H1 (cell line): ENCODE results near the gene CBX4. TPM values are rescaled to one million over a fixed set of nuclear protein-coding genes. Genes with fewer than 3 reads are reported as not detected.

ENCODE experiments used
- CTCF ChIA-PET: fragments of 300-600 bp; sonication (Branson Sonifier 250); formaldehyde crosslinking; loops from one replicate; lab custom pipeline; 2021; ENCODE audit not compliant: partially characterized antibody; lab: Charles Lee
- POLR2A ChIA-PET: fragments of 300-600 bp; sonication (Branson Sonifier 250); formaldehyde crosslinking; loops from one replicate; lab custom pipeline; 2021; ENCODE audit warnings: inconsistent platforms; ENCODE audit not compliant: partially characterized antibody; lab: Charles Lee
- DNase-seq, 2 experiments: peaks; one replicate each; pipeline versions ENCODE4 v3.0.0 to v3.0.0-alpha.2; 2010 to 2022; ENCODE audit warnings: low spot score in 2 of 2, low read depth in 1 of 2, mixed read lengths in 1 of 2
- FAIRE-seq: peaks from 2 replicates; lab custom pipeline; 2011; peaks lifted over from hg19 to GRCh38; lab: Jason Lieb, UNC
- H2AFZ ChIP-seq: 2 replicates; pipeline ENCODE4 v1.8.1; 2012; ENCODE audit warnings: low read length, inconsistent platforms
- H2AK5ac ChIP-seq: 2 replicates; pipeline ENCODE4 v1.6.1; 2013; ENCODE audit warnings: low read depth, low read length
- H2BK120ac ChIP-seq: replicated peaks from 2 replicates; pipeline ENCODE3; 2013; ENCODE audit warnings: low read depth, low read length, inconsistent platforms
- H2BK12ac ChIP-seq: 2 replicates; pipeline ENCODE4 v1.6.1; 2013; ENCODE audit warnings: low read depth, low read length
- H2BK15ac ChIP-seq: 2 replicates; pipeline ENCODE4 v1.6.1; 2013; ENCODE audit warnings: low read length
- H2BK20ac ChIP-seq: 2 replicates; pipeline ENCODE4 v1.6.1; 2013; ENCODE audit warnings: low read length
- H2BK5ac ChIP-seq: 2 replicates; pipeline ENCODE4 v1.6.1; 2013; ENCODE audit warnings: low read depth, low read length
- H3K14ac ChIP-seq: 2 replicates; pipeline ENCODE4 v1.6.1; 2013; ENCODE audit warnings: inconsistent platforms; ENCODE audit not compliant: insufficient read length
- H3K18ac ChIP-seq: 2 replicates; pipeline ENCODE4 v1.6.1; 2013; ENCODE audit warnings: low read length; ENCODE audit errors: extremely low read depth
- H3K23ac ChIP-seq: 2 replicates; pipeline ENCODE4 v1.6.1; 2013; ENCODE audit warnings: inconsistent platforms; ENCODE audit not compliant: insufficient read length
- H3K23me2 ChIP-seq: 2 replicates; pipeline ENCODE4 v1.6.1; 2013; ENCODE audit warnings: low read depth, low read length
- H3K27ac ChIP-seq: 2 replicates; pipeline ENCODE4 v1.6.1; 2011; ENCODE audit warnings: low read depth, low read length, inconsistent platforms
- H3K27me3 ChIP-seq, 4 experiments: replicated peaks in 1 of 4; 1 replicate in 1 of 4; 2 replicates in 3 of 4; pipeline versions ENCODE4 v1.6.1 to v1.8.1; 2011 to 2013; ENCODE audit warnings: low read length in 3 of 4, mild to moderate bottlenecking in 3 of 4, inconsistent platforms in 2 of 4, mixed read lengths in 2 of 4, moderate library complexity in 1 of 4; ENCODE audit not compliant: control insufficient read depth in 3 of 4, insufficient read depth in 3 of 4; ENCODE audit errors: extremely low read depth in 1 of 4
- H3K36me3 ChIP-seq, 4 experiments: 2 replicates each; pipeline versions ENCODE4 v1.6.1 to v1.8.1; 2011 to 2013; ENCODE audit warnings: mild to moderate bottlenecking in 4 of 4, low read length in 3 of 4, moderate library complexity in 2 of 4, control low read depth in 1 of 4, inconsistent platforms in 1 of 4; ENCODE audit not compliant: insufficient read depth in 4 of 4, control insufficient read depth in 2 of 4
- H3K4ac ChIP-seq: replicated peaks from 2 replicates; pipeline ENCODE3; 2013; ENCODE audit warnings: low read length, low read depth, mixed read lengths, inconsistent platforms; ENCODE audit not compliant: insufficient read length
- H3K4me1 ChIP-seq, 4 experiments: replicated peaks in 1 of 4; 1 replicate in 1 of 4; 2 replicates in 3 of 4; pipeline versions ENCODE4 v1.6.1 to v1.8.1; 2011 to 2013; ENCODE audit warnings: low read length in 3 of 4, inconsistent platforms in 2 of 4, mixed read lengths in 1 of 4; ENCODE audit not compliant: insufficient read depth in 4 of 4, control insufficient read depth in 3 of 4
- H3K4me2 ChIP-seq, 2 experiments: 2 replicates each; pipeline versions ENCODE4 v1.6.1 to v1.8.1; 2011 to 2013; ENCODE audit warnings: low read depth in 2 of 2, low read length in 2 of 2, control low read depth in 1 of 2, inconsistent platforms in 1 of 2, mild to moderate bottlenecking in 1 of 2; ENCODE audit not compliant: insufficient read depth in 1 of 2
- H3K4me3 ChIP-seq, 4 experiments: fragments of 200-600, 300-600 bp in 1 of 4; sonication (generic), shearing (Covaris generic), sonication (Bioruptor Twin) in 1 of 4; 2 replicates each; pipeline versions ENCODE4 v1.5.1 to v1.8.1; 2011 to 2016; ENCODE audit warnings: low read length in 4 of 4, low read depth in 3 of 4, control low read depth in 2 of 4, inconsistent platforms in 2 of 4, mild to moderate bottlenecking in 2 of 4, mixed read lengths in 1 of 4, moderate library complexity in 1 of 4; ENCODE audit not compliant: insufficient read depth in 2 of 4; ENCODE audit errors: extremely low read depth in 1 of 4
- H3K56ac ChIP-seq: replicated peaks from 2 replicates; pipeline ENCODE3; 2013; ENCODE audit warnings: low read depth, mild to moderate bottlenecking, mixed read lengths, low read length, inconsistent platforms; ENCODE audit not compliant: insufficient read length
- H3K79me1 ChIP-seq: 2 replicates; pipeline ENCODE4 v1.6.1; 2013; ENCODE audit warnings: low read depth, low read length, control low read depth
- H3K79me2 ChIP-seq, 2 experiments: 2 replicates each; pipeline versions ENCODE4 v1.6.1 to v1.8.1; 2012 to 2013; ENCODE audit warnings: low read length in 2 of 2, mild to moderate bottlenecking in 2 of 2, inconsistent platforms in 1 of 2; ENCODE audit not compliant: insufficient read depth in 2 of 2, control insufficient read depth in 1 of 2
- H3K9ac ChIP-seq, 4 experiments: replicated peaks in 1 of 4; 1 replicate in 1 of 4; 2 replicates in 3 of 4; pipeline versions ENCODE4 v1.6.1 to v1.8.1; 2011 to 2013; ENCODE audit warnings: low read depth in 3 of 4, low read length in 3 of 4, control low read depth in 2 of 4, mild to moderate bottlenecking in 2 of 4, moderate library complexity in 2 of 4, inconsistent platforms in 1 of 4; ENCODE audit errors: extremely low read depth in 1 of 4
- H3K9me3 ChIP-seq, 2 experiments: 2 replicates each; pipeline versions ENCODE4 v1.6.1 to v1.8.1; 2012 to 2013; ENCODE audit warnings: mild to moderate bottlenecking in 2 of 2, moderate library complexity in 2 of 2, control low read depth in 1 of 2, inconsistent platforms in 1 of 2, low read depth in 1 of 2, low read length in 1 of 2, mixed read lengths in 1 of 2; ENCODE audit not compliant: insufficient read depth in 2 of 2
- H4K20me1 ChIP-seq, 2 experiments: replicated peaks in 1 of 2; 2 replicates each; pipeline versions ENCODE3 to v1.8.1; 2011 to 2013; ENCODE audit warnings: inconsistent platforms in 2 of 2, low read length in 2 of 2, mild to moderate bottlenecking in 1 of 2; ENCODE audit not compliant: insufficient read depth in 2 of 2, control insufficient read depth in 1 of 2
- H4K5ac ChIP-seq: 2 replicates; pipeline ENCODE4 v1.6.1; 2013; ENCODE audit warnings: low read length, low read depth, mixed read lengths, inconsistent platforms; ENCODE audit not compliant: insufficient read length
- H4K8ac ChIP-seq: 2 replicates; pipeline ENCODE4 v1.8.0; 2013; ENCODE audit warnings: mild to moderate bottlenecking, moderate library complexity, low read length, inconsistent platforms; ENCODE audit not compliant: insufficient read depth; ENCODE audit errors: extremely low read depth
- H4K91ac ChIP-seq: replicated peaks from 2 replicates; pipeline ENCODE3; 2013; ENCODE audit warnings: low read length, mixed read lengths, inconsistent platforms; ENCODE audit not compliant: insufficient read length
- ASH2L ChIP-seq: fragments of 200-600, 300-600 bp; sonication (generic); IDR thresholded peaks from one replicate; pipeline ENCODE4 v1.7.1; 2017; ENCODE audit warnings: low read length
- CREB1 ChIP-seq: IDR thresholded peaks from 2 replicates; pipeline ENCODE4 v1.6.1; 2012; ENCODE audit warnings: inconsistent platforms
- MAX ChIP-seq: IDR thresholded peaks from 2 replicates; pipeline ENCODE4 v1.6.1; 2012; ENCODE audit warnings: inconsistent platforms
- NANOG ChIP-seq: IDR thresholded peaks from 2 replicates; pipeline ENCODE4 v1.6.1; 2011; ENCODE audit warnings: low read length, low read depth, mild to moderate bottlenecking, inconsistent platforms; ENCODE audit not compliant: insufficient read depth, poor library complexity, severe bottlenecking
- RNF2 ChIP-seq: fragments of 200-900, 300-1000 bp; sonication (generic); IDR thresholded peaks from 2 replicates; pipeline ENCODE4 v1.7.1; 2016; ENCODE audit warnings: borderline replicate concordance, low read depth, mild to moderate bottlenecking, antibody characterized with exemption, low read length; ENCODE audit not compliant: poor library complexity, severe bottlenecking; ENCODE audit errors: missing control alignments
- SUZ12 ChIP-seq: fragments of 200-600 bp; sonication (generic); IDR thresholded peaks from 2 replicates; pipeline ENCODE4 v1.6.1; 2012; ENCODE audit warnings: mild to moderate bottlenecking, inconsistent platforms, low read length, moderate library complexity, mixed read lengths
- TBP ChIP-seq: IDR thresholded peaks from 2 replicates; pipeline ENCODE4 v1.6.1; 2011; ENCODE audit warnings: low read depth, low read length, improper control_type of control experiment
- ZNF274 ChIP-seq: IDR thresholded peaks from 2 replicates; pipeline ENCODE4 v1.7.0; 2012; ENCODE audit warnings: low read length, borderline replicate concordance; ENCODE audit errors: extremely low read depth
- WGBS, 2 experiments: shearing (Covaris generic) in 1 of 2; methylation state at CpG; one replicate each; pipeline versions ENCODE4 v1.1.6 to v1.1.7; 2013 to 2015; ENCODE audit warnings: low lambda C conversion rate in 2 of 2, mixed read lengths in 2 of 2, inconsistent platforms in 1 of 2, low coverage in 1 of 2, missing lambda C conversion rate in 1 of 2; ENCODE audit not compliant: insufficient replicate concordance in 2 of 2, insufficient coverage in 1 of 2, insufficient read length in 1 of 2; ENCODE audit errors: extremely low coverage in 1 of 2, missing lambda C conversion rate in 1 of 2; 5-methylcytosine and 5-hydroxymethylcytosine counted together
- polyA plus RNA-seq, 7 experiments: library from polyadenylated mRNA; depleted of rRNA in 3 of 7; stranded (reverse) in 5 of 7; unstranded in 2 of 7; fragments of >200 nt in 5 of 7; fragments of 200-250 nt in 2 of 7; gene quantifications; 1 replicate in 5 of 7; 2 replicates in 1 of 7; 4 replicates in 1 of 7; pipeline versions ENCODE4 v1.2.1 to v1.2.3, GENCODE V29; 2011 to 2013; ENCODE audit warnings: missing spikeins in 2 of 7, mixed read lengths in 2 of 7
- total RNA-seq: library from RNA; stranded (reverse); fragmentation: NEBNext Ultra II Directional; extraction: Animal tissue kit (Norgen Biotek cat#: 25700); gene quantifications from 2 replicates; pipeline ENCODE4 v1.2.1, GENCODE V29; 2021
- TF ChIP-seq, protein P1 (sequence below): IDR thresholded peaks from 2 replicates; pipeline ENCODE4 v1.6.1; 2012; ENCODE audit warnings: inconsistent platforms

CBX4 gene
- total and polyA plus RNA-seq, 2 of the 8 experiments (the other 6 are each of a cell fraction or from before 2014, with no cell fraction given): 1.8 to 4.0 TPM

DNA sequence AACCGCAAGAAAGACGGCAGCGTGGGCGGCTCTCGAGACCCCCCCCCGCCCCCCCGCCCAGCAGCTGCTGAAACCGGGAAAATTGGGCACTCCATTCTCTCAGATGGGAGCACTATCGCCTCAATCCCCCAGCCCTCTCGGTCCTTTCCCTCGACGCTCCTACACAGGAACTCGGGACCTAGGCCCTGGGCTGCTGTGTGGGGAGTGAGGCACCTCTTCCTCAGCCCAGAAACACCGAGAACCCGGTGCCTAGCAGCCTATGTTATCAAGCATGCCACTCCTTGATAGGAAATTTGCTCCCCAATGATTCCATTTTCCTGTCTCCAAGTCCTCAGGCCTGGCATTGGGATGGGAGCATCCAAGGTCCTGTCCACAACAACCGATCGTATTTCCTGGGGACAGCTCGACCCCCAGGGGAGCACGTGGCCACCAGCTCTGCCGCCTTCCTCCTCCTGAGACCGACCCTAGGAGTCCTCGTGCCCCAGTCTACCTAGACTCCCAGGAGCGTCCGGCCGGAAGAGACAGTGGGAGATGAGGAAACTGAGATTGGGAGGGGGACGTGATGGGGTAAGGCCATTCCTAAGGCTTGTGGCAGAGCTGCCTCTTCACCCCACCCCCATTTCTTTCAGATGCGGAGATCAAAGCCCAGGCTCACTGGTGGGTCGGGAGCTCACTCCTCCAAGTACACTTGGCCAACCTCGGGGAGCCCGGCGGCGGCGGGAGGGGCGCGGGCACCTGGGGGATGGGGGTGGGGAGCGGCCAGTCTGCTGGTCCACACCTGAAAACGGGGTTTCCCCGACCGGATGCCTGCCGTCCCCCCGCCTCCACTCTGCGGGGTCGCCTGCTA lies 24.9 kb downstream of the CBX4 start:
- ChIA-PET POLR2A (interaction anchor here (0.9 to 24.0 kb wide), 13 partner anchors 8 to 135 kb away, joined by 3 to 374 read pairs (median 5); partner anchors contain the start of genes CBX4 and CBX8), CTCF (interaction anchor here (1.4 to 24.7 kb wide), 6 partner anchors 8 to 71 kb away, joined by 3 to 576 read pairs (median 57); partner anchors contain the start of genes CBX4 and CBX8)
- peak overlapping the region; percentile 65 to 68 for H3K4me2 ChIP-seq
- no peaks in the 10 kb centered on the region for H3K79me2 ChIP-seq
- no peak overlapping the region for H3K56ac ChIP-seq
- H3K27me3 ChIP-seq: peaks cover 81 to 95% (median 94%) of the 10 kb centered on the region in 4 experiments
- peaks cover 0 to 34% (median 29%) of the 10 kb centered on the region in 4 experiments; a peak in 6 of 7 replicates for H3K4me1 ChIP-seq
- H3K36me3 ChIP-seq: peaks cover 0 to 15% (median 0%) of the 10 kb centered on the region in 4 experiments; a peak in 1 of 8 replicates
- peak overlapping the region; percentile 7 for H4K91ac ChIP-seq
- no peak overlapping the region for H3K14ac ChIP-seq
- no peak overlapping the region; the same call in 1 of the 2 replicates for H2BK5ac ChIP-seq
- no peak overlapping the region for H2AFZ ChIP-seq
- no peak overlapping the region for H2BK120ac ChIP-seq
- no peak overlapping the region for H3K27ac ChIP-seq
- H2BK12ac ChIP-seq: 0 out of 2 replicates have a peak overlapping the region, but pooled peaks have one; percentile 82
- DNase-seq: peak in 1 of 2 experiments; percentile 78
- H3K18ac ChIP-seq: peak overlapping the region; percentile 85
- H2BK15ac ChIP-seq: peak overlapping the region; percentile 34; the same call in 1 of the 2 replicates
- H3K9ac ChIP-seq: no peak overlapping the region
- peak overlapping the region; percentile 85; the same call in 1 of the 2 replicates for H2AK5ac ChIP-seq
- WGBS, 2 experiments: 6% methylated on average over 28 of the region's 43 CpGs; no CpG with 5 or more reads in 1 of the 2 experiments
- H3K23me2 ChIP-seq: peaks cover 6% of the 10 kb centered on the region; the same call in 1 of the 2 replicates
- TF ChIP-seq TBP: no peak
- TF ChIP-seq, protein P1, sequence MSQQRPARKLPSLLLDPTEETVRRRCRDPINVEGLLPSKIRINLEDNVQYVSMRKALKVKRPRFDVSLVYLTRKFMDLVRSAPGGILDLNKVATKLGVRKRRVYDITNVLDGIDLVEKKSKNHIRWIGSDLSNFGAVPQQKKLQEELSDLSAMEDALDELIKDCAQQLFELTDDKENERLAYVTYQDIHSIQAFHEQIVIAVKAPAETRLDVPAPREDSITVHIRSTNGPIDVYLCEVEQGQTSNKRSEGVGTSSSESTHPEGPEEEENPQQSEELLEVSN: peak; percentile 88
- TF ChIP-seq RNF2: peak; percentile 36
- peak; percentile 19 for TF ChIP-seq SUZ12
- 0 out of 2 replicates have a peak, but pooled peaks have one; percentile 14 for TF ChIP-seq CREB1
- TF ChIP-seq ASH2L: peak; percentile 41
- no peak for TF ChIP-seq ZNF274
- TF ChIP-seq NANOG: no peak
- peak; percentile 86 for TF ChIP-seq MAX
- TF ChIP-seq, all 59 proteins: peak for 6
- Histone ChIP-seq H4K5ac (no peak overlapping the region), H4K20me1 (peaks cover 0 to 10% of the 10 kb centered on the region in 2 experiments), H3K23ac (no peak overlapping the region), H3K4ac (peak overlapping the region; percentile 6), H3K4me3 (peak overlapping the region; percentile 1 to 51 (median 18); a peak in 4 of 8 replicates), H2BK20ac (peak overlapping the region; percentile 72; the same call in 1 of the 2 replicates), H3K9me3 (no peaks in the 10 kb centered on the region), H4K8ac (peak overlapping the region; percentile 89; the same call in 1 of the 2 replicates), H3K79me1 (no peaks in the 10 kb centered on the region)
- no peak for FAIRE-seq
